Endodermal cell (in vitro differentiated cells): ENCODE measurements around the gene EPHX1. TPM values are rescaled to one million over a fixed set of nuclear protein-coding genes. Genes with fewer than 3 reads are reported as not detected.
A peak's percentile ranks its signal among the peaks of the same experiment; 100 is the strongest.

Source experiments
- DNase-seq: peaks from one replicate; pipeline ENCODE4 v3.0.0-alpha.2; 2017
- H3K27ac ChIP-seq: 2 replicates; pipeline ENCODE4 v1.5.1; 2013; ENCODE audit warnings: mild to moderate bottlenecking, low read depth, low read length, moderate library complexity
- H3K27me3 ChIP-seq: 2 replicates; pipeline ENCODE4 v1.6.1; 2013; ENCODE audit warnings: mild to moderate bottlenecking, low read length, moderate library complexity; ENCODE audit not compliant: insufficient read depth, control insufficient read depth, poor library complexity, severe bottlenecking
- H3K36me3 ChIP-seq: 2 replicates; pipeline ENCODE4 v1.7.0; 2013; ENCODE audit warnings: mild to moderate bottlenecking, low read length, moderate library complexity; ENCODE audit not compliant: control insufficient read depth, insufficient read depth
- H3K4me1 ChIP-seq: one replicate; pipeline ENCODE4 v1.7.0; 2013; ENCODE audit warnings: low read length; ENCODE audit not compliant: control insufficient read depth, insufficient read depth
- H3K4me3 ChIP-seq: 2 replicates; pipeline ENCODE4 v1.5.1; 2013; ENCODE audit warnings: mild to moderate bottlenecking, low read length, moderate library complexity
- H3K9ac ChIP-seq: 2 replicates; pipeline ENCODE4 v1.6.1; 2013; ENCODE audit warnings: mild to moderate bottlenecking, low read length, moderate library complexity; ENCODE audit not compliant: poor library complexity, severe bottlenecking; ENCODE audit errors: extremely low read depth
- H3K9me3 ChIP-seq: 2 replicates; pipeline ENCODE4 v1.6.1; 2013; ENCODE audit warnings: mild to moderate bottlenecking, low read length, moderate library complexity; ENCODE audit not compliant: control insufficient read depth
- H3K27ac Mint-ChIP-seq: 2 replicates; pipeline ENCODE4 v1.8.0; 2020; ENCODE audit warnings: mixed read lengths
- H3K27me3 Mint-ChIP-seq: 2 replicates; pipeline ENCODE4 v1.8.0; 2021; ENCODE audit warnings: mild to moderate bottlenecking, mixed read lengths; ENCODE audit not compliant: insufficient read depth
- H3K36me3 Mint-ChIP-seq: 2 replicates; pipeline ENCODE4 v1.8.0; 2020; ENCODE audit warnings: low read depth, mixed read lengths
- H3K4me1 Mint-ChIP-seq: 2 replicates; pipeline ENCODE4 v1.8.0; 2020; ENCODE audit warnings: mixed read lengths
- H3K4me3 Mint-ChIP-seq: 2 replicates; pipeline ENCODE4 v1.8.0; 2020; ENCODE audit warnings: mild to moderate bottlenecking, moderate library complexity, mixed read lengths
- H3K9me3 Mint-ChIP-seq: 2 replicates; pipeline ENCODE4 v1.8.0; 2020; ENCODE audit warnings: mild to moderate bottlenecking, mixed read lengths
- CTCF ChIP-seq: fragments of 200-600 bp; sonication (generic); conservative IDR thresholded peaks from 2 replicates; pipeline ENCODE4 v1.5.0; 2021; ENCODE audit warnings: antibody characterized with exemption, mild to moderate bottlenecking
- WGBS, 2 experiments: methylation state at CpG; one replicate each; pipeline versions ENCODE4 v1.1.5 to v1.1.7; 2013; ENCODE audit warnings: missing lambda C conversion rate in 2 of 2, mixed read lengths in 1 of 2; ENCODE audit not compliant: insufficient coverage in 1 of 2, insufficient read length in 1 of 2; 5-methylcytosine and 5-hydroxymethylcytosine counted together
- total RNA-seq, 2 donors: library from RNA; stranded (reverse); fragmentation: NEBNext Ultra II Directional in 1 of 2; extraction: Animal tissue kit (Norgen Biotek cat#: 25700) in 1 of 2; gene quantifications; 2 replicates in 1 of 2; 3 replicates in 1 of 2; pipeline ENCODE4 v1.2.1, GENCODE V29; 2021

Gene EPHX1
- total RNA-seq, 2 donors from 2014 or later = 49.2 to 84.1 TPM

- no peak overlapping the region for H3K4me3 Mint-ChIP-seq
- WGBS, 2 experiments = 57 to 70% methylated on average over 1 to 3 of the region's 4 CpGs
- H3K9me3 Mint-ChIP-seq = no peaks in the 10 kb centered on the region
- H3K27ac Mint-ChIP-seq = no peak overlapping the region
- Histone ChIP-seq H3K36me3 (no peaks in the 10 kb centered on the region), H3K27me3 (peaks cover 10% of the 10 kb centered on the region), H3K4me1 (peaks cover 21% of the 10 kb centered on the region), H3K27ac (peak overlapping the region; percentile 7), H3K4me3 (no peak overlapping the region), H3K9me3 (no peaks in the 10 kb centered on the region), H3K9ac (no peak overlapping the region)
- no peaks in the 10 kb centered on the region for H3K36me3 Mint-ChIP-seq
- DNase-seq = no peak
- no peak for TF ChIP-seq CTCF
- peaks cover 59% of the 10 kb centered on the region for H3K4me1 Mint-ChIP-seq
- peaks cover 4% of the 10 kb centered on the region for H3K27me3 Mint-ChIP-seq
Observed at GRCh38 chr1:225771661-225772322, 38.1 kb upstream of the EPHX1 start.

GRCh38 chr1:225772323-225772768 is 37.6 kb upstream of the EPHX1 start:
- no peaks in the 10 kb centered on the region for H3K9me3 ChIP-seq
- Mint-ChIP-seq H3K27me3 (peaks cover under 1% of the 10 kb centered on the region), H3K9me3 (no peaks in the 10 kb centered on the region), H3K36me3 (no peaks in the 10 kb centered on the region), H3K4me1 (peaks cover 54% of the 10 kb centered on the region), H3K27ac (no peak overlapping the region), H3K4me3 (no peak overlapping the region)
- 12 to 28% methylated on average over 3 to 5 of the region's 5 CpGs for WGBS, 2 experiments
- TF ChIP-seq CTCF = peak; percentile 94
- H3K27ac ChIP-seq = no peak overlapping the region
- H3K36me3 ChIP-seq = no peaks in the 10 kb centered on the region
- H3K9ac ChIP-seq = no peak overlapping the region
- peaks cover 18% of the 10 kb centered on the region for H3K4me1 ChIP-seq
- peak; percentile 97 for DNase-seq
- H3K4me3 ChIP-seq = no peak overlapping the region
- H3K27me3 ChIP-seq = peaks cover 5% of the 10 kb centered on the region

DNA sequence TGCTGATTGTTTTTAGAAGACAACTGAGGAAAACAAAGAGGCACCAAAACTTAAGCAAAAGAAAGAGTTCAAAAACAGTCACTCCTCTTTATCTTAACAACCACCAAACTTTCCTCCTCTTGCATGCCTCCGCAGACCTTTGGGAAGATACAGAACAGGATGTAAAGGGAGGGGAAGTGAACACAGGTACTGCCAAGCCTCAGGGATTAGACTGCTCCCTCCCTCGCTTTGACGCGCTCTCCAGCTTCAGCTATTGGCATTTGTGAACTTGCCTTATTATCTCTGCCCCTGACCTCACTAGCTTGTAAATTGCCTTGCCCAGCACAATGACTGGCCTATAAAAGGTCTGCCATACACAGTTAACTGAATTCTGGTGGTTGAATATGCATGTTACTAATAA is 37.1 kb upstream of the EPHX1 start:
- no peaks in the 10 kb centered on the region for H3K9me3 ChIP-seq
- DNase-seq = no peak
- no peak overlapping the region for H3K27ac Mint-ChIP-seq

More for the DNA sequence above, 37.1 kb upstream of the EPHX1 start:
- WGBS, 2 experiments = 86 to 100% methylated on average over 3 to 4 of the region's 4 CpGs
- H3K4me3 ChIP-seq = no peak overlapping the region
- H3K4me1 Mint-ChIP-seq = peaks cover 49% of the 10 kb centered on the region
- H3K4me1 ChIP-seq = peaks cover 13% of the 10 kb centered on the region
- no peak overlapping the region for H3K9ac ChIP-seq
- H3K36me3 ChIP-seq = no peaks in the 10 kb centered on the region
- no peak overlapping the region for H3K4me3 Mint-ChIP-seq
- H3K27ac ChIP-seq = no peak overlapping the region
- H3K36me3 Mint-ChIP-seq = no peaks in the 10 kb centered on the region
- TF ChIP-seq CTCF = no peak
- no peaks in the 10 kb centered on the region for H3K27me3 Mint-ChIP-seq
- no peaks in the 10 kb centered on the region for H3K9me3 Mint-ChIP-seq
- H3K27me3 ChIP-seq = no peaks in the 10 kb centered on the region
